Amniotic stem cell (primary cell): ENCODE data around the gene RASSF5.

Source experiments
- DNase-seq: peaks from one replicate; lab custom pipeline; 2025; lab: John Stamatoyannopoulos, UW

The RASSF5 gene

GRCh38 chr1:206497774-206498173, 9.6 kb upstream of the RASSF5 start:
- DNase-seq: no peak

- DNase-seq: no peak
Observed at GRCh38 chr1:206498685-206499084, 8.6 kb upstream of the RASSF5 start.

- DNase-seq: no peak
Observed at GRCh38 chr1:206500046-206500445, 7.3 kb upstream of the RASSF5 start.

GRCh38 chr1:206501881-206502280, 5.5 kb upstream of the RASSF5 start:
- no peak for DNase-seq

GRCh38 chr1:206502403-206502802, 4.9 kb upstream of the RASSF5 start:
- DNase-seq: no peak

GRCh38 chr1:206502812-206503211, 4.5 kb upstream of the RASSF5 start:
- DNase-seq: no peak

- DNase-seq: peak; percentile 53
Observed at GRCh38 chr1:206503591-206504362, 3.6 kb upstream of the RASSF5 start.

- no peak for DNase-seq
Observed at GRCh38 chr1:206504363-206504713, 3.0 kb upstream of the RASSF5 start.

- DNase-seq: no peak
Observed at GRCh38 chr1:206505702-206506355, 1.5 kb upstream of the RASSF5 start.

GRCh38 chr1:206506405-206507283, 687 bp upstream of the RASSF5 start:
- no peak for DNase-seq

GRCh38 chr1:206508130-206508889, 979 bp downstream of the RASSF5 start:
- DNase-seq: no peak

GRCh38 chr1:206508956-206509355, 1.6 kb downstream of the RASSF5 start:
- DNase-seq: no peak

GRCh38 chr1:206509612-206510257, 2.4 kb downstream of the RASSF5 start:
- no peak for DNase-seq

GRCh38 chr1:206510371-206510770, 3.0 kb downstream of the RASSF5 start:
- DNase-seq: no peak

- DNase-seq: no peak
Observed at GRCh38 chr1:206511362-206512057, 4.2 kb downstream of the RASSF5 start.

- no peak for DNase-seq
Observed at GRCh38 chr1:206512058-206512850, 4.9 kb downstream of the RASSF5 start.

- no peak for DNase-seq
Observed at GRCh38 chr1:206512851-206513180, 5.5 kb downstream of the RASSF5 start.

- DNase-seq: peak; percentile 70
Observed at GRCh38 chr1:206513312-206514111, 6.2 kb downstream of the RASSF5 start.

- no peak for DNase-seq
Observed at GRCh38 chr1:206514813-206515387, 7.6 kb downstream of the RASSF5 start.
